Placental epithelial cell (primary cell): ENCODE data around the gene NPIPA7. TPM values are rescaled to one million over a fixed set of nuclear protein-coding genes. Genes with fewer than 3 reads are reported as not detected.

ENCODE experiments used
- small RNA-seq: library from RNA; depleted of rRNA; stranded (forward); fragments of <200 nt; gene quantifications from one replicate; pipeline ENCODE3, GENCODE V24; 2012
- total RNA-seq: library from RNA; depleted of rRNA; stranded (reverse); fragments of >200 nt; gene quantifications from 2 replicates; pipeline ENCODE4 v1.2.3, GENCODE V29; 2012

NPIPA7 gene
- total RNA-seq: 1.4 TPM in 1 of 2 replicates, not detected in the other

DNA sequence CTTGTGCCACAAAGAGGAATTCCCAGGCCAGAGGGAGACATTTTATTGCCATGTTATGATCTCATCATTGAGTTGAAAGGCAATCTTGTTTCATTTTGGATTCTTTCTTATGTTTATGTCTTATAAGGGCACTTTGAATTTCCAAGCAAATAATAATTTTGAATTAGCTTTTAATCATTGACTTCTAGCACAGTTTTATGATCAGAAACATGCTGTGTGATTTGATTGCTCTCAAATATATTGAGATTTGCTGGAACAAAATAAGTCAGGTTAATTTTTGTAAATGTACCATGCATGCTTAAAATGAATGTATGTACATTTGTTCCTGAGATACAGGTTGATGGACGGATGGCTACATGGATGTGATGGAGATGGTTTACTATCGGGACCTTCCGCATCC is at the start of gene NPIPA7:
TSS of gene NPIPA7 (plus strand) at position 301 of the 400 bp plus-strand sequence. CDS start 105 bp downstream, outside the sequence.

Small RNAs within 50 kb of the gene (small RNA-seq; reads per million reads assigned to genes)
- gene AC138969.3 (not detected), gene MIR6511A3 (not detected), gene MIR6770-2 (not detected)

Other genes starting within 250 kb of the NPIPA7 start
- gene ABCC6, start 155.6 kb upstream of the NPIPA7 start, total RNA-seq: 0.79 TPM in 1 of 2 replicates, not detected in the other
- gene NOMO3, start 146.6 kb upstream of the NPIPA7 start, total RNA-seq: 33.0 and 36.9 TPM in 2 replicates